WI38 (cell line): ENCODE measurements around the gene CHST13.

Source experiments
- H3K4me3 ChIP-seq: 2 replicates; pipeline ENCODE4 v1.5.1; 2011; ENCODE audit warnings: low read depth, mild to moderate bottlenecking, control low read depth, low read length
- CTCF ChIP-seq: IDR thresholded peaks from 2 replicates; pipeline ENCODE4 v1.5.1; 2012; ENCODE audit warnings: low read depth, mild to moderate bottlenecking, control low read depth, low read length

Gene CHST13

DNA sequence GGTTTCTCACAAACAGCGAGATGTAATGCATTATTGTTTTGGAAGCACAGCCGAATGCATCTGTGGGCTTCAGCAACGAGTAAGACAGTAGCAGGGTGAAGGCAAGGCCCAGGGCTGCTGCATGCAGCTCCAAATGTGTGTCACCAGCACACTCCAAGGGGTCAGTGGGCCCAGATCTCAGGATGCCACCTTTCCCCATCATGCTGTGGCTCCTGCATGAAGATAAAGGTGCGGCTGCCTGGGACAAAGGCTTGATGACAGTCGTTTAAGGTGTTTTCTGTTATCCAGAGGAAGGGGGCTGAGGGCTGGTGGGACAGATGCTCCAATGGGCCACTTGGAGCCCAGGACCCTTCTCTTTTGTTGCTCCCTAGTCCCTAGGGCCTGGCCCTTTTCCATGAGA, 21.6 kb downstream of the CHST13 start:
- no peak overlapping the region for H3K4me3 ChIP-seq
- TF ChIP-seq CTCF, result no peak

DNA sequence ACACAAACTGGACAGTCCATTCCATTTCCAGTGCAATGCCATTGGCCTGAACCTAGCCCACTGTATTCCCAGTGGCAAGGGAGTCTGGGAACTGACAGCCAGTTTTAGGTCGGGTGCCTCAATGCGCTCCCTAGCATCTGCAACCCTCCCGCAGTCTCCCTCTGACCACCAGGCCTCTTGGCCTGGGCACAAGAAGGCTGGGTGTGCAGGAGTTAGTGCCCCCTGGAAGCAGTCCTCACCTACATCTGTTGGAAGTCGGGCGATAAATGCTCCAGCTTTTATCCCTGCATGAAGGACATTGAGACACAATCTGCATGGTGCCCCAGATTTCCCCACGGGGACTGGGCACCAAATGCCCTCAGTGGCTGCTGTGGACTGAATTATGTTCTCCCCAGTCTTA, 22.1 kb downstream of the CHST13 start:
- no peak for TF ChIP-seq CTCF
- H3K4me3 ChIP-seq, result no peak overlapping the region

DNA sequence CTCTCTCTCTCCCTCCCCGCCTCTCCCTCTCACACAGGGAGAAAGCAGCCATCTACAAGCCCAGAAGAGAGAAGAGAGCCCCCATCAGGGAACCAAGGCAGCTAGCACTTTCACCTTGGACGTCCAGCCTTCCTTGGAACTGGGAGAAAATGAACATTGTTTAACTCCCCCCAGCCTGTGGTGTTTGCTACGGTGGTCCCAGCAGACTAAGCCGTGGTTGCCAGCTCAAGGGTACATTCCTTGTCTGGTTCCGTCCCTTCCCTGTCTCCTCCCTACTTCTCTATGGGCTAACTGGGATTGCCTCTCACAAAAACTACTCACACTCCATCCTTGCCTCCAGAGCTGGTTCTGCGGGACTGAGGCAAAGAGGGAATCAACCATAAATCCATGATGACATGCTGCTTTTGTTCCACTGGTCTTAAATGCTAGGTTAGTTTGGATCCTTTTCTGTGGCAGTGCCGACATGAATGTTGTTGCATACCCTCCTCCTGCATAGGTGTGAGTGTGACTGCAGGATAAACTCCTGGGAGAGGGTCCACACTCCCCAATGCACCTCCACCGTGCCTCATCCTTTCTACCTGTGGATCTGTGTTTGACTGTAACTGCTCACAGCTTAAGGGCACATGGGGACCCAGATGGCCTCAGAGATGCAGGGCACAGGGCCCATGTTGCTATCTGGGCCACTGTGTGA, 22.7 kb downstream of the CHST13 start:
- TF ChIP-seq CTCF, result no peak
- no peak overlapping the region for H3K4me3 ChIP-seq

- no peak overlapping the region for H3K4me3 ChIP-seq
- no peak for TF ChIP-seq CTCF
Measured at GRCh38 chr3:126547721-126548120, 23.8 kb downstream of the CHST13 start.

DNA sequence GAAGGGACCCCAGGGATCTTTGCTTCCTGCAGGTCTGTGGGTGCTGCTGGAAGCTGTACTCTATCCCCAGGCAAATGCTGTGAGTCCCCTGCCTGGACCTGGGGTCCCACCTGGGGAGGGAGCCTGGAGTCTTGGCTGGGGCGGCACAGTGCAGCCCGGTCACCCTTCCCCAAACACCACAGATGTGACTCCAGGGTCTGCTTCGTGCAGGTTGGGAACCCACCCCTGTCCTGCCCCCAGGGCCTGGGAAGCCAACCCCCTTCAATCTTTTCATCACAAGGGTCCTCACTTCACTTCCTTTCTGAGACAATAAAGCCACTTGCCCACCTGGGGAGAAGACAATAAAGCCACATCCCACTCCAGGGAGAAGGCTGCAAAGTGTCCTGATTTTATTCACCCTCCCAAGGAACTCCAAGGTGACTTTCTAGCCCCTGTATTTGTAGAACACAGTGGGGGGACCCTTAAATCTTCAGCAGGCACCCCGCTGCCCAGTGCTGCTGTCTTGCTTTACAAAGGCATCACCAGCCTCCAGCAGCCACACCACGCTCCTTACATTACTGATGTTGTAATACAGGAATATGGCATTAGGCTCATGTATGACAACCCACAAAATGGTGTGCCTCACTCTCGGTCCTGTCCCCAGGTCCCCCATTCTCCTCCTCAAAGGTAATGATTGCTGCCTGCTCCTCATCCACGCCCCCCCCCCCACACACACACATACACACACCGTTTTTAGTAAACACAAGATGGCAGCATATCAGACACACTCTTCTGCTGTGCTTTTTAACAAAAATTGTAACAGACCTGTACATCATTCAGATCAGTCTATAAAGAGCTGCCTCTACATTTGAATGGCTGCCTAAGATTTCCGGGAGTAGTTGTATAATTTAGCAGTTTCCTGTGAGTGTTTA, 24.9 kb downstream of the CHST13 start:
- TF ChIP-seq CTCF, result no peak
- H3K4me3 ChIP-seq, result no peak overlapping the region

DNA sequence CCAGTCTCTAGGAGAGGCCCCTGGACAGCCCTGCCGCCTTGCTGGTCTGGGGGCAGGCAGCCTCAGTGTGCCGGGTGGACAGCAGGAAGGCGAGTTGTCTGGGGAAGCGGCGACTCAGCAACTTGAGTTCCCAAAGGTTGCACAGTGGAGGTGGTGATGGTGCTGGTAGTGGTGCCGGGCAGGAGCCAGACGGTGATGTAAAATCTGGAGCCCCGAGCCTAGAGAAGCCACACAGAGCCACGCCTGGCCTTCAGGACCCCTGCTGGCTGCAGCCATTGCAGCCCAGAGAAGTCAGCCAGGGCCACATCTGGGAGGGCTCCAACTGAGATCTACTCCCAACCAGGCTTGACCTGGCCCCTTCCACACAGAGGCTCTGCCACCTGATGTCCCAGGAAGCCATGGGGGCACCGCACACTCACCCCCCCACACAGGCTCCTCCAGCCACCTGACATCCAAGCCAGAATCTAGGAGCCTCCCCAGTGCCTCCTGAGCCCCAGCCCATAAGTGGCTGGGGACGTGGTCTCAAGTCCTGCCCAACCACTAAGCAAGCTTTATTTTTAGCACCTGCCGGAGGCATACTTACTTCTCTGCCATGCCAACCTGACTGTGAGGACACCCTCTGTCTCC, 26.0 kb downstream of the CHST13 start:
- TF ChIP-seq CTCF, result no peak
- no peak overlapping the region for H3K4me3 ChIP-seq
